ENCODE results near the gene NID2. TPM values are rescaled to one million over a fixed set of nuclear protein-coding genes. Genes with fewer than 3 reads are reported as not detected.

NID2 gene
- polyA plus RNA-seq, 6 donors from 2014 or later: 0.52 to 1.7 (median 0.77) TPM; not detected in 1

GRCh38 chr14:52048116-52048515 lies 20.7 kb downstream of the NID2 start:
- H3K27ac Mint-ChIP-seq: no peak overlapping the region
- H3K27me3 Mint-ChIP-seq: peaks cover 8 to 14% (median 10%) of the 10 kb centered on the region in 3 donors
- no peak overlapping the region for H3K4me3 Mint-ChIP-seq
- ATAC-seq (ENCODE audit: low read depth in 2 of 2): no peak
- no peak for DNase-seq
- peaks cover 0 to 18% (median 7%) of the 10 kb centered on the region in 3 donors for H3K4me1 Mint-ChIP-seq
- no peaks in the 10 kb centered on the region for H3K36me3 Mint-ChIP-seq
- no peaks in the 10 kb centered on the region for H3K9me3 Mint-ChIP-seq

DNA sequence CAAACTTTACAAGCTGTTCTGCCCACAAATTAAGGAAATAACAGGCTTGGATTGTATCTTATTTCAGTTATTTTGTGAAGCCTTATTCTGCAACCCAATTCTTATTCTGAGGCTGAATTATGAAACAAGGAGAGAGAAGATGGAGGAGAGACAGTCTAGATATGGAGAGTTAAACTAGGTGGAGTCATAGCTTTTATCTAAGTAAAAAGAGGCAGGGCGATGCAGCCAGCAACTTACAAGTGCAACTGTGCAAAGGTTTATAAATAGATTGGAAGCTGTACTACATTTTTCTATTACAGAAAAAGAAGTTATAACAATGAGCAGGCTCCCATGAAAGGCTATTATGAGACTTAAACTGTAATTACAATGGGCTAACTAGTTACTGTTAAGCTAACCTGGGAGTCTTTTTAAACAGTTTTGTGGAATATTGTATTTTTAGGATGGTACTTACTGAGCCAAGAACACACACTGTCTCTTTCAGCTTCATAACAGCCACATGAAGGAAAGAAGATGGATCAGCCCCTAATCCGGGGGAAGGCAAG lies 22.4 kb downstream of the NID2 start:
- Mint-ChIP-seq H3K36me3 (no peaks in the 10 kb centered on the region), H3K27ac (peak overlapping the region in 1 of 6 donors; percentile 53), H3K9me3 (no peaks in the 10 kb centered on the region), H3K4me1 (peaks cover 0 to 20% (median 8%) of the 10 kb centered on the region in 3 donors), H3K27me3 (peaks cover 8 to 12% (median 12%) of the 10 kb centered on the region in 3 donors), H3K4me3 (peak overlapping the region in 1 of 8 donors; percentile 85)
- DNase-seq: no peak
- ATAC-seq (ENCODE audit: low read depth in 2 of 2): no peak

- DNase-seq: no peak
- no peaks in the 10 kb centered on the region for H3K9me3 Mint-ChIP-seq
- H3K4me1 Mint-ChIP-seq: peaks cover 0 to 20% (median 8%) of the 10 kb centered on the region in 3 donors
- peak overlapping the region in 3 of 8 donors; percentile 11 to 85 (median 72) for H3K4me3 Mint-ChIP-seq
- H3K27ac Mint-ChIP-seq: peak overlapping the region in 1 of 6 donors; percentile 16
- peaks cover 8 to 12% (median 12%) of the 10 kb centered on the region in 3 donors for H3K27me3 Mint-ChIP-seq
- no peak for ATAC-seq (ENCODE audit: low read depth in 2 of 2)
- H3K36me3 Mint-ChIP-seq: no peaks in the 10 kb centered on the region
These were observed 23.9 kb downstream of the NID2 start for GRCh38 chr14:52044791-52045522.

DNA sequence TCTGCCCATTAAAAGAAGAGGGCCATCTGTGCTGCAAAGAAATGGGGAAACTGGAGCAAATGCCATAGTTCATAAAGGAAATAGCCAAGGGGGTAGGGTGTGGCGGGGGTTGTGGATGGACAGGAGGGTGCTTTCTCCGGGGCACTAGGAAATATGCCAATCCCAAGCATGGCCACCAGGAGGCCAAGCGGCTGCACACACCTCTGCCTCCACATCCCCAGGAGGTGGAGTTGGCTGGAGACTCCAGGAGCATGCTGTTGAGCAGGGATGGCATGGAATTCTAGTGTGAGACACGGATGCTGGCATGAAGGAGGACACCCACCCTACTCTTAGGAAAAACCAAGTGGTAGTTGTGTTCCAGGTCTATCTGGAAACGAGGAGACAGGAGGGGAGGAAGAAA lies 25.2 kb downstream of the NID2 start:
- H3K4me1 Mint-ChIP-seq: peaks cover 0 to 20% (median 8%) of the 10 kb centered on the region in 3 donors
- peak overlapping the region in 1 of 8 donors; percentile 37 for H3K4me3 Mint-ChIP-seq
- no peak overlapping the region for H3K27ac Mint-ChIP-seq
- no peaks in the 10 kb centered on the region for H3K9me3 Mint-ChIP-seq
- ATAC-seq (ENCODE audit: low read depth in 2 of 2): no peak
- peaks cover 11 to 13% (median 12%) of the 10 kb centered on the region in 3 donors for H3K27me3 Mint-ChIP-seq
- H3K36me3 Mint-ChIP-seq: no peaks in the 10 kb centered on the region
- DNase-seq: no peak

DNA sequence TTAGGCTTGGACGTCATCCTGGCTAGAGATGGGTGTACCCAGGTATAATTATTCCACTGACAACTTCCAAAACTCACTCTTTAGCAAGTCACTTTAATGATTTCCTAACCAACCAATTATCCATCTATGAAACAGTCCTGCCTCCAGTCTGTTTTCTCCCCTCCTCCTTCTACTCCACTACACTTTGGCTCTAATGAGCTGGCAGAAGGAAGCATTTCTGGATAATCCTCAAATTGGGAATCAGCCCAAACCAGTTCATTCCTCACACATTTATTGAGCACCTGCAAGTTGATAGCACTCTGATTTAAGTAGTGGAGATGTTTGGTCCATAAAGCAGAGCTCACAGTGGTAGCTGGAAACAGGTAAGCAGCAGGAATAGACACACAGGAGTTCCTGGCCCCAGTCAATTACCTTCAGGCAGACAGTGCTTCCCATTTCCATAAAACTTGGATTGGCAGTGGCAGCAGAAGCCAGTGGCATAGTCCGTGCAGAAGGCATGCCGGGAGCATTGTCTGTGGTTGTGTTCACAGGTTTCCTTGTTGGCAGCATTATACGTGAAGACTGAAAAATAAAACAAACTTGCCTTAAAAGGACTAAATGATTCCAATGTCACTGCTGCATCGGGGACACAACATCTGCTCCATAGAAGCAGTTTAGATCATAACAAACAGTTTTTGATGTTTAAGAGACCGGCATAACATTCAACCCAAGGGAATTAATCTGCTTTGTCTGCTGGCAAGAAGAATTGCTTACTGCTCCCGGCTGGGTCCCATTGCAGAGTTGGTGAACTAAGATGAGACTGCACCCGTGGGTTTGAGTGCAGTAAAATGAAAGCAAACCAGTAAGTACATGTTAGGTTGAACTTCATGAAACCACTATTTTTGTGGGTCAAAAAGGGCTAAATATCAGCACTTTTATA lies 26.2 kb downstream of the NID2 start:
- peak overlapping the region in 1 of 6 donors; percentile 26 for H3K27ac Mint-ChIP-seq
- H3K9me3 Mint-ChIP-seq: no peaks in the 10 kb centered on the region
- H3K27me3 Mint-ChIP-seq: peaks cover 12 to 22% (median 17%) of the 10 kb centered on the region in 3 donors
- no peak overlapping the region for H3K4me3 Mint-ChIP-seq
- ATAC-seq (ENCODE audit: low read depth in 2 of 2) (no peak), DNase-seq (no peak)
- peaks cover 0 to 20% (median 8%) of the 10 kb centered on the region in 3 donors for H3K4me1 Mint-ChIP-seq
- no peaks in the 10 kb centered on the region for H3K36me3 Mint-ChIP-seq

DNA sequence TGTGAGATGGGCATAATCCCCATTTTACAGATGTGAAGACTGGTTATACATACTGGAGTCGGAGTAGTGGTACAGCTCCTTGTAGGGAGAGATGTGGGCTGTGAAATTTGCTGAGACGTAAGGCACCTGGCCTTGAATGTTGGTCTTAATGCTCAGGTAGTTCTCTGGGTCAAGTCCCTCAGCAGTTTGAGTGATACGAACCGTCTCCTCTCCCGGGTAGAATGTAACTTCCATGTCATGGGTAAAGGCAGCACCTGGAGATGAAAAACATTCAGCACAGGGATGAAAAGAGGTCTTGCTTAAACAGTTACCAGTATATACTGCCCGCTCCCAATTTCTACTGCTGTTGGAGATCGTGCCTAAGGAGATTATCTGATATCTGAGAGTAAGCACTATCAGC lies 28.3 kb downstream of the NID2 start:
- no peak for ATAC-seq (ENCODE audit: low read depth in 2 of 2)
- Mint-ChIP-seq H3K4me1 (peaks cover 0 to 17% (median 4%) of the 10 kb centered on the region in 3 donors), H3K9me3 (peaks cover 0 to 10% (median 0%) of the 10 kb centered on the region in 7 donors), H3K4me3 (no peak overlapping the region), H3K36me3 (no peaks in the 10 kb centered on the region), H3K27me3 (peaks cover 12 to 22% (median 17%) of the 10 kb centered on the region in 3 donors), H3K27ac (no peak overlapping the region)
- no peak for DNase-seq

- DNase-seq (no peak), ATAC-seq (ENCODE audit: low read depth in 2 of 2) (no peak)
- H3K27ac Mint-ChIP-seq: no peak overlapping the region
- H3K27me3 Mint-ChIP-seq: peaks cover 12 to 22% (median 15%) of the 10 kb centered on the region in 3 donors
- H3K9me3 Mint-ChIP-seq: peaks cover 0 to 10% (median 2%) of the 10 kb centered on the region in 7 donors
- no peak overlapping the region for H3K4me3 Mint-ChIP-seq
- no peaks in the 10 kb centered on the region for H3K36me3 Mint-ChIP-seq
- H3K4me1 Mint-ChIP-seq: peaks cover 0 to 8% (median 4%) of the 10 kb centered on the region in 3 donors
These were observed 29.6 kb downstream of the NID2 start for GRCh38 chr14:52039124-52039815.

DNA sequence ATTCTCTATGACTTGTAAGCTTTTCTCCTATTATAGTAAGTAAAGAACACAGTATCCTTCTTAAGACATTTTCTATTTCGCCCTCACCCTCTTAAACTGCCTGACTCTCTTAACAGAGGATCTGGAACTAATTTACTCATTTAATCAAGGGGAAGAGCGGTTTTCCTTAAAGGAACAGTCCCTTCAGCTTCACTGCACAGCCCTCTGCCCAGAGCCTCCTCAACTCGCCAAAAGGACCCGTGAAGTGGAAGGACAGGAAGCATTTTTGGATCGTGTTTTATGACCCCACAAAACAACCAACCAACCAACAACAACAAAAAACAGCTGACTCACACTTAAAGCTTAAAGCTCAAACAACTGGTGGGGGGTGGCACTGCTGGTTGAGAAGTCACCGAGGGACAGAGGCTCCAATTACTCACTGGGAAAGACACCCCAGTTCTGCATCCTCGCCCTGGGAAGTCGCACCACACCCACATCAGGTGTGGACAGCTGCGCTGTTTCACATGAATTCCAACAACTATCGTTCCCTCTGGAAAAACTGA lies 35.7 kb downstream of the NID2 start:
- Mint-ChIP-seq H3K36me3 (no peaks in the 10 kb centered on the region), H3K9me3 (peaks cover 0 to 10% (median 2%) of the 10 kb centered on the region in 7 donors), H3K27me3 (peaks cover 3 to 7% (median 6%) of the 10 kb centered on the region in 3 donors), H3K4me1 (no peaks in the 10 kb centered on the region), H3K27ac (no peak overlapping the region), H3K4me3 (no peak overlapping the region)
- ATAC-seq (ENCODE audit: low read depth in 2 of 2) (no peak), DNase-seq (no peak)

DNA sequence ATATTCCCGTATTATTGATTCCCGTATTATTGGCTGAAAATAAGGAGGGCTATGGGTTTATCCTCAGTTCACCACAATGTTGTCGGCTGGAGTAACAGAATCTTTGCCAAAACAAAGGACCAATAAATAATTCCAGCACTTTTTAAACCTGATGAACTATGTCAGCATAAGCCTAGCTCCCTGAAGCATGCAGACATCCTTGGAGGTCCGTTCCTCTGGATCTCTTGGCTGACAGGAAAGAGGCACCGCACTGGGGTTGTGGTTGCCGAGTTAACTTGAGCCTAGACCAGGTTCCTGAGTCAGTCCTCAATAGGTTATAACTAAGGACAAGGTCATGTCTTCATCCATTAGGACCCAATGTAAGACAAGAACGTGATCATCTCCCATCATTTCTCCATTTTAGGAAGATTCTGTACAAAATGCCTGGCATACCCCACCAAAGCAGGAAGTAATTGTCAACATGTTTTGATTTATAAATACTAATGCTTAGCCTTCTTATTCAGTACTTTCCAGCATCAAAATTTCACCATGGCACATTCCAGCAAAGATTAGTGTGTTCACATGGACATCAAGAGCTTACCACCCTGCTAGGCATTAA lies 36.6 kb downstream of the NID2 start:
- ATAC-seq (ENCODE audit: low read depth in 2 of 2) (no peak), DNase-seq (no peak)
- H3K36me3 Mint-ChIP-seq: no peaks in the 10 kb centered on the region
- H3K27ac Mint-ChIP-seq: no peak overlapping the region
- H3K9me3 Mint-ChIP-seq: peaks cover 0 to 10% (median 2%) of the 10 kb centered on the region in 7 donors
- peaks cover 0 to 6% (median 5%) of the 10 kb centered on the region in 3 donors for H3K27me3 Mint-ChIP-seq
- H3K4me1 Mint-ChIP-seq: no peaks in the 10 kb centered on the region
- H3K4me3 Mint-ChIP-seq: no peak overlapping the region

- Mint-ChIP-seq H3K27ac (no peak overlapping the region), H3K4me1 (no peaks in the 10 kb centered on the region), H3K9me3 (peaks cover 0 to 7% (median 2%) of the 10 kb centered on the region in 7 donors), H3K36me3 (no peaks in the 10 kb centered on the region), H3K4me3 (peak overlapping the region in 1 of 8 donors; percentile 13), H3K27me3 (peaks cover 0 to 6% (median 5%) of the 10 kb centered on the region in 3 donors)
- no peak for DNase-seq
- ATAC-seq (ENCODE audit: low read depth in 2 of 2): no peak
These were observed 37.1 kb downstream of the NID2 start for GRCh38 chr14:52031781-52032180.

DNA sequence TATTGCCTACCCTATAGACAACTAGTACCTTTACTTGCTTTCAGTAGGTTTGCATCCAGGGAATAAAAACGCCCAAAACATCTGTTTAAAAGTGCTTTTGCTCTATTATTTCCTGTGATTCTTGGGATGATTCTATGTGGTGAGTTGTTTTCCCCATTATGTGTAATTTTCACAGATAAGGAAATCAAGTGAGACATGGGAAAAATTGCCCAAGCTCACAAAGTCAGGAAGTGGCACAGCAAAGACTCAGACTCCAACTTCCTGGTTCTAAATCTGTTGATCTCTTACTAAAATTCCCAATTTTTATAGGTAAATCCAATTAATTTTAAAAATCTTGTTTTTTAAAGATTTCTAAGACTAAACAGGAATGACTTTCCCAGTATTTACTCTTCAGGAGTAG lies 39.0 kb downstream of the NID2 start:
- Mint-ChIP-seq H3K4me3 (no peak overlapping the region), H3K9me3 (peaks cover 0 to 2% (median 0%) of the 10 kb centered on the region in 7 donors), H3K36me3 (no peaks in the 10 kb centered on the region), H3K27ac (no peak overlapping the region), H3K4me1 (no peaks in the 10 kb centered on the region), H3K27me3 (peaks cover 0 to 6% (median 5%) of the 10 kb centered on the region in 3 donors)
- ATAC-seq (ENCODE audit: low read depth in 2 of 2) (no peak), DNase-seq (no peak)

GRCh38 chr14:52026901-52027300 lies 42.0 kb downstream of the NID2 start:
- H3K4me3 Mint-ChIP-seq: no peak overlapping the region
- no peaks in the 10 kb centered on the region for H3K36me3 Mint-ChIP-seq
- no peak overlapping the region for H3K27ac Mint-ChIP-seq
- no peak for ATAC-seq (ENCODE audit: low read depth in 2 of 2)
- H3K9me3 Mint-ChIP-seq: peaks cover 0 to 5% (median 0%) of the 10 kb centered on the region in 7 donors
- DNase-seq: no peak
- H3K4me1 Mint-ChIP-seq: no peaks in the 10 kb centered on the region
- peaks cover 0 to 6% (median 0%) of the 10 kb centered on the region in 3 donors for H3K27me3 Mint-ChIP-seq

All from naive B cell (primary cell).